Adrenal gland (tissue), 5 donors: ENCODE measurements around the gene FOXI1.

Experiments used
- POLR2A ChIP-seq, 2 donors: fragments of 450-650 bp; IDR thresholded peaks; one replicate each; pipeline ENCODE4 v1.6.1; 2017; ENCODE audit warnings: antibody characterized with exemption in 2 of 2, mild to moderate bottlenecking in 2 of 2, moderate library complexity in 1 of 2
- TF ChIP-seq, protein P1 (sequence below), 6 experiments: fragments of 450-650 bp in 4 of 6; fragments of 200-600 bp in 2 of 6; sonication (generic) in 1 of 6; IDR thresholded peaks; 1 replicate in 5 of 6; 2 replicates in 1 of 6; pipeline versions ENCODE4 v1.5.1 to v1.8.0; 2016 to 2021; ENCODE audit warnings: antibody characterized with exemption in 6 of 6, mild to moderate bottlenecking in 2 of 6, moderate library complexity in 1 of 6
- donor health status: DM: no; HTN: no; CAD: no.

DNA sequence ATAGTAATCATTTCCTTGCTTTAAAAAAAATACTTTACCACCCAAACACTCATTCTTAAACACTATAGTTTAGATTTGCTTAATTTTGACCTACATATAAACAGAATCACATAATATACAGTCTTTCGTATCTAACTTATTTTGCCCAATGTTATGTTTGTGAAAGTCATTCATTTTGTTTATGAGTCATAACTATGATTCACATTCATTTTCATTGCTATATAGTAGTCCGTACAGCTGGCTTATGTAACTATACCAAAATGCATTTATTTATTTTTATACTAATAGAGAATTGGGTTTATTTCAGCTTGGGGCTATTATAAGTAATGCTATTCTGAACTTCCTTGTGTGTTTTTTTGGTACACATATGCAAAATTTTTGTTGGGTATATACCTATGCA is 33.9 kb upstream of the FOXI1 start:
- TF ChIP-seq, protein P1, sequence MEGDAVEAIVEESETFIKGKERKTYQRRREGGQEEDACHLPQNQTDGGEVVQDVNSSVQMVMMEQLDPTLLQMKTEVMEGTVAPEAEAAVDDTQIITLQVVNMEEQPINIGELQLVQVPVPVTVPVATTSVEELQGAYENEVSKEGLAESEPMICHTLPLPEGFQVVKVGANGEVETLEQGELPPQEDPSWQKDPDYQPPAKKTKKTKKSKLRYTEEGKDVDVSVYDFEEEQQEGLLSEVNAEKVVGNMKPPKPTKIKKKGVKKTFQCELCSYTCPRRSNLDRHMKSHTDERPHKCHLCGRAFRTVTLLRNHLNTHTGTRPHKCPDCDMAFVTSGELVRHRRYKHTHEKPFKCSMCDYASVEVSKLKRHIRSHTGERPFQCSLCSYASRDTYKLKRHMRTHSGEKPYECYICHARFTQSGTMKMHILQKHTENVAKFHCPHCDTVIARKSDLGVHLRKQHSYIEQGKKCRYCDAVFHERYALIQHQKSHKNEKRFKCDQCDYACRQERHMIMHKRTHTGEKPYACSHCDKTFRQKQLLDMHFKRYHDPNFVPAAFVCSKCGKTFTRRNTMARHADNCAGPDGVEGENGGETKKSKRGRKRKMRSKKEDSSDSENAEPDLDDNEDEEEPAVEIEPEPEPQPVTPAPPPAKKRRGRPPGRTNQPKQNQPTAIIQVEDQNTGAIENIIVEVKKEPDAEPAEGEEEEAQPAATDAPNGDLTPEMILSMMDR (IDR thresholded peaks at IDR 0.05), result no peak
- no peak for TF ChIP-seq POLR2A (IDR thresholded peaks at IDR 0.05)
